Fibroblast of lung (primary cell): Measurements from ENCODE around the gene RABL2A.
"Not testable (repeated sequence)": the region's sequence is repeated elsewhere in the genome, so short reads cannot be mapped to it uniquely, and the experiment has no call there.

Experiments
- CTCF ChIP-seq, 2 donors: IDR thresholded peaks in 1 of 2; conservative IDR thresholded peaks in 1 of 2; 1 replicate in 1 of 2; 2 replicates in 1 of 2; pipeline ENCODE4 v1.5.1; 2011 to 2012; ENCODE audit warnings: low read length in 2 of 2, control low read depth in 1 of 2, inconsistent platforms in 1 of 2, low read depth in 1 of 2, mild to moderate bottlenecking in 1 of 2
- EZH2 ChIP-seq: IDR thresholded peaks from 2 replicates; pipeline ENCODE4 v1.5.1; 2012; ENCODE audit warnings: low read length, control low read depth, mild to moderate bottlenecking; ENCODE audit errors: missing control alignments

GRCh38 chr2:113657735-113658134 is 30.7 kb downstream of the RABL2A start:
- not testable (repeated sequence) for TF ChIP-seq CTCF (conservative IDR thresholded peaks at IDR 0.05 in 1 of 2, IDR thresholded peaks at IDR 0.05 in 1 of 2; ENCODE audit: low read depth in 1 of 2, low read length in 2 of 2); EZH2
